HG03175 (cell line): ENCODE results near the gene CENPA.
A peak's percentile ranks its signal among the peaks of the same experiment; 100 is the strongest.
"Not testable (repeated sequence)": the region's sequence is repeated elsewhere in the genome, so short reads cannot be mapped to it uniquely, and the experiment has no call there.

ENCODE experiments used
- ATAC-seq: cut with Tn5 transposase; IDR thresholded peaks from one replicate; pipeline ENCODE4 v1.9.1; 2021; ENCODE audit warnings: mild to moderate bottlenecking, moderate library complexity; ENCODE audit not compliant: unreplicated experiment

CENPA gene

DNA sequence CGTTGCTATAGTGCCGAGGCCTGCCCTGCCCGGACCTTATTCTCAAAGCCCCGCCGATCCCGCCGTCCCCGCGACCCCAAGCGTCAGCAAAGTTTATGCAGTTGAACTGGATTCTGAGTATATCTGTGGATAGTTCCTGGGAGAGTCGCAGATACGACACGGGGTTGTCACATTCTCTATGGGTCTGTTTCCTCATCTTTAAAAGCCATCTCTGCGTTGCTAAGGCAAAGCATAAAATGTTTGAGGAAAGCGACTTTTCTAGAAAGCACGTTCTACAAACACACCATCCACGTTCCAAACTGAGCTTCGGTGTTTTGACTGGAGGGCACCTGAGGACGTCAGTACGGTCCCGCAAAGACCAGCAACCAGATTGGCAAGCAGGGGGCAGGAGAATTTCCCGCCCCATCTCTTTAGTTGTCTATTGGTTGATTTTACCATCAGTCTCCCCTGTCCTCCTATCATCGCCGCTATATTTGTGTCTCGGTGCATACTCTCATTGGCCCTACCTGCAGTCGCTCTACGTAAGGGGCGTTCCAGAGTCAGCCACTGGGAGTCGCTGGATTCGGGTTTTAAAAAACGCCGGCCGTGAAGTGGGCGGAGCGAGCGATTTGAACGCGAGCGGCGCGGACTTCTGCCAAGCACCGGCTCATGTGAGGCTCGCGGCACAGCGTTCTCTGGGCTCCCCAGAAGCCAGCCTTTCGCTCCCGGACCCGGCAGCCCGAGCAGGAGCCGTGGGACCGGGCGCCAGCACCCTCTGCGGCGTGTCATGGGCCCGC is at the start of gene CENPA:
Gene CENPA (plus strand): TSS at position 626 of the 776 bp plus-strand sequence. CDS start 141 bp downstream, at position 767.
- ATAC-seq, result peak; percentile 99

DNA sequence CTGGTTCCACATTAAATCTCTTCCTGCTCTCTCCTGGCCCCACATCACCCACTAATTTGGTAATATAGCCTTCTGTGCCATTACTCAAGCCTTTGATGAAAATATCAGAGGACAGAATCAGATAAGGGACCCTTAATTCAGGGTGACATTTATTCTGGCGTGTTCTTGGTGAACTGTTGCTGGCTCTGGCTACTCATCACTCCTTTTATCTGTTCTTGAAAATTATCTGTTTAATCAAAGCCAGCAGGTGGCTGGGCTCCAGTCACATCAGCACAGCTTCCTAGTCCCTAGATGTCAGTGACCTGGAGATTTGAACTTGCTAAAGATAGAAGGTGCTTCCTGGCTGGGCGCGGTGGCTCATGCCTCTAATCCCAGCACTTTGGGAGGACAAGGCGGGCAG is 48.6 kb upstream of the CENPA start:
- no peak for ATAC-seq

DNA sequence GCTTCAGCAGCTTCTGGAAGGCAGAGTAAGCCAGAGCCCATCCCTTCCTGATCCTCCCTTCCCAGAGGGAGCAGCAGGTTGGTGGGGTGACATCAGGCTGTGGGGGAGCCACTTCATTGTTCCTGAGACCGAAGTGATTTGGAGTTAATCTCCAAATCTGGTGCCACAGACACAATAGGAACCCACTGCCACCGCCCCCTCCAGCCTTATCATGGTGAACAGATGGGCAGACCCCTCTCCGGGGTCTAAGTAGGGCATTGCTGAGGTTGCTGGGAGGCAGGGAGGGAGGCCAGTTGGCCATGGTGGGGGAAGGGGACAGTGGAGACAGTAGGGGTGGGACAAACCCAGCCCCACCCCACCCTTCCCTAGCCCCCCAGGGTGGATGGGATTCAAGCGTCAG is 47.4 kb upstream of the CENPA start:
- no peak for ATAC-seq

DNA sequence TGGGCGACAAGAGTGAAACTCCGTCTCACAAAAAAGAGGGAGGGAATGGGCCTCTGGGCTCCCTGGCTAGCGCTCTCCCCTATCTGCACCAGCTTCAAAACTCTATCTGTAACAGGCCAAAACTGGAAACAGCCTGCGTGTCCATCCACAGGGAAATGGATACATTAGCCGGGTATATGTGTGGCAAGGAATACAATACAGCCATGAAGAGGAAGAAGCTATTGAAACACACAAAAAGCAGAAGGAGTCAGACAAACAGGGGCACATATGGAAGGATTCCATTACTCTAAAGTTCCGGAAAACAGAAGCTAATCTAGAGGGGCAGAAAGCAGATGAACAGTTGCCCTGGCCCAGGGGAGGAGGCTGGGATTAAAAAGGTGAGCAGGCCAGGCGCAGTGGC is 46.3 kb upstream of the CENPA start:
- ATAC-seq, result no peak

DNA sequence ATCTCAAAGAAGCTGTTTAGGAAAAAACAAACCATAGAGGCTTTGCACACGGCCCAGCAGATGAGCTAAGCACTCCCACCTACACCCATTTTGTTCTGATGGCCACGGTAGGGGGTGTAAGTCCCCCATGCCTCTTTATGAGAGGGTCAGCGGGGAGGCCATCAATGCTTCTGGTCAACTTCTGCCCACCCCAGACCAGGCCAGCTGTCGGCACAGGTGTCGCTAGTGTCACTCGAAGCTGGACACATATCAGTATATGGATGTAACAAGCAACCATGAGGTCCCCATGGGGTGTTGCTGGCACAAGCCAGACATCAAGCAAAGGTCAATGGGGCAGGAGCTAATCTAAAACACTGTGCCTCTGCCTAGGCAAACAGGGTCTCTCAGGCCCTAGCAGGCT is 45.5 kb upstream of the CENPA start:
- no peak for ATAC-seq

DNA sequence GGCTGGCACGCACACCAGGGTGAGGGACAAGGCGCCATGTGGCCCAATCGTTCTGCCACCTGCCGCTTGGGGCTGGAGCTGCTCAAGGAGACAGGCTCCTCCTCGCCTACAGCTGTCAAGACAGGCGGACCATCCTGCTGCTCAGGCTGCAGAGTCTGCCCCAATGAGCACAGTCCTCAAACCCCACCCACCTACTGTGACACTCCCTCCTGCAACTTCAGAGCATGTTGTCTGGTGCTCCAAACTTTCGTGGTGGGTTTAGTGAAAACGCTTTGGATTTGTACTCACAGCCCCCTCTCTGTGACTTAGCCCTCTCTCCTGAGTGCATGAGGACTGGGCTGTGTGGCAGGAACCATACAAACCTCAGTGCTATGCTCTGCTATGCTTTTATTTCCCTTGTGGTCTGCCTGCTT is 45.0 kb upstream of the CENPA start:
- ATAC-seq, result no peak

DNA sequence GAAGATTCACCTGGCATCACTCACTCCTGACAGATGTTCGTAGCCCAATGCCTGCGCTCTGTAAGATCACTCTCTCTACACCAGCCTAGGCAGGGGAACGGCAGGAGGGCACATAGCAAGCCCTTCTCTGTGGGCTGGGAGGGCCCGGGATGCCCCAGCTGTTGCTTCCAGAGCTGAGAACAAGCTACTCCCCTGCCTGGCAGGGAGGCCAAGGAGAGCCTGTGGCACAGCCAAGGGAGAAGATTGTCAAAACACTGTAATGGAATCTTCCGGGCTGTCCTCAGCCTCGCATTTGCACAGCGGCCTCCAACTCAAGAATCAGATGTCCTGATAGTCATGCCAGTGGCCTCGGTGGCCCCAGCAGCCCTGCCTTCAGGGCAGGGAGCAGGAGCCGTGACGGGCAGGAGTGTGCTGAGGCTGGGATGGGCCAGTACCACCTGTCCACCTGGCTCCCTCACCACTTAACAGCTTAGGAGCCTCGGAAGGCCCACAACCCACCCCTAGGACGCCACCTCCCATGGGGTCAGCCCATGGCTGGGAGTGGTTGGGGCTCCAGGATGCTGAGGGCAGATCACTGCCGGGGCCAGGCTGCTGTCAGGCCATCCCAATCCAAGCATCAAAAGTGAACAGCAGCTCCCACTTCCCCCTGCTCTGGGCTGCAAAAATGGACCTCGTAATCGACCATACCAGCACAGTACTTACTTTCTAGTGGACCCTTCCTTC is 43.6 kb upstream of the CENPA start:
- ATAC-seq, result no peak

DNA sequence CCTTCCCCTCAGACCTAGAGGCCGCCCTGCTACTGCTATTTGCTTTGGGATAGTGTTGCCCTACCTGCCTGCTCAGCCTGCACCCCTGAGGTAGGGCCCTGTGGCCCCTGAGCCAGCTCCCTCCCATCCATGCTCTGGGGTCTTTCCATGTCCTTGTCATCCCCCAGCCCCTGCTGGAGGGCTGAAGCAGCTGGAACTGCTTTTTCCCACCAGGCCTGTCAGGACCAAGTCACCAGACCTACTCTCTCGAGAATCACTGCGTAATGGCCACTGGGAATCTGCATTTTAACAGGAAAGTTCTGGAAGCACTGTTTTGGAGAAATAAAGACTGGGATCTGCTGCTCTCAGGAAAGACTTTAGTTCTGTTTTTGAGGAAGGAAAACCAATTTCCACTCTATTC is 42.0 kb upstream of the CENPA start:
- no peak for ATAC-seq

DNA sequence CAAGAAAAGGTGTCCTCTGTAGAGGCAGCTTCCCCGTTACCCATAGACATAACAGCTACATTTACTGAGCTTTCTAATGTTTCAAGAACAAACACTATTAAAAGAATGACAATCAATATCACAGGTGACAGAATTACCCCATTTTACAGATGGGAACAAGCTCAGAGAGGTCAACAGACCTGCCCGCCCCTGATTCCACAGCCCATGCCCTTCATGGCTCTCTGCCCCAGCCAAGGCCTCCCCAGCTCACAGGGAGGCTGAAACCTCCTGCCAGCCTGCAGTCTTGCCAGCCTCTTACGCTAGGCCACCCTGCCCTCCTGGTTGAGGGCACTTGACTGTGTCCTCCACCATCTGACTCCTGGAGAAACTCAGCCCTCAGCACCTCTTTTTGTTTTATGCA is 40.9 kb upstream of the CENPA start:
- no peak for ATAC-seq

DNA sequence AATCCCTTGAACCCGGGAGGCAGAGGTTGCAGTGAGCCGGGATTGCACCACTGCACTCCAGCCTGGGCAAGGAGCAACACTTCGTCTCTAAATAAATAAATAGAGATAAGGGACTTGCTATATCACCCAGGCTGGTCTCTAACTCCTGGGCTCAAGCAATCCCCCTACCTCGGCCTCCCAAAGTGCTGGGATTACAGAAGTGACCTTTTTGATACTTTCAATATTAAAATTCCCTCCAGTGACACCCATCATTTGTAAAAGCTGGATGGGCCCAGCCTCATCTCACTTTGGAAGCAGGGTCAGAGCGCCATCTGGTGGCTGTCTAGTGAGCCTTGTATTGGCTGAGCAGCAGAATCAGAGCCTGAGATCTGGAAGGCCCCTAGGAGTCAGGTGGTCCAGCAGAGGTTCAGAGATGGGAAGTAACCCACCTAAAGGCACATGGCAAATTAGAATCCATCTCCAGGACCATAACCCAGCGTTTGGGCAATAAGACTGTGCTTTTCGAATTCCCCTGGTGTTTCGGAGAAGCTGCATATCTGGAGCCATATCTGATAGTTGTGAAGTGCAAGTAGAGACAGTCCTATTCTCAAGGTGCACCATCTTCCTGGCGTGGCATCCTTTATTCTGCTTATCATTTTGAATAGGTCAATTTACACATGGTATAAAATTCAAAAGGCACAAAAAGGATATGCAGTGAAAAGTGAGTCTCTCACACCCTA is 40.1 kb upstream of the CENPA start:
- peak; percentile 58 for ATAC-seq

DNA sequence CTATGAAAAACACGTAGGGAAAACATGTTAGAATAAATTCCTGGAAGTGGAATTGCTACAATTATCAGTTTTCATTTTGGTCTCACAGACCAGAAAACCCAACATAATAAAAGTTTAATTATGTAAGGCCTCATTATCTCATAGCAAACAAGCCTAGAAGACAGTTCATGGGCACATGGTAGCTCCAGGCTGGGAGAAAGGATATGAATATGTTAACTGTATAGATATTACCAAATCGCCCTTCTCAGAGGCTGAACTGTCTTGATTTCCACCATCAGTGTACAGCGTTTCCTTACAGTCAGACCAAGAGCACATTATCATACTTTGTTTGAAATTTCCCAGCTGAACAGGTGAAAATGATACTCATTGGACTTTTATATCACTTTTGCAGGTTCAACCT is 38.9 kb upstream of the CENPA start:
- ATAC-seq, result no peak

DNA sequence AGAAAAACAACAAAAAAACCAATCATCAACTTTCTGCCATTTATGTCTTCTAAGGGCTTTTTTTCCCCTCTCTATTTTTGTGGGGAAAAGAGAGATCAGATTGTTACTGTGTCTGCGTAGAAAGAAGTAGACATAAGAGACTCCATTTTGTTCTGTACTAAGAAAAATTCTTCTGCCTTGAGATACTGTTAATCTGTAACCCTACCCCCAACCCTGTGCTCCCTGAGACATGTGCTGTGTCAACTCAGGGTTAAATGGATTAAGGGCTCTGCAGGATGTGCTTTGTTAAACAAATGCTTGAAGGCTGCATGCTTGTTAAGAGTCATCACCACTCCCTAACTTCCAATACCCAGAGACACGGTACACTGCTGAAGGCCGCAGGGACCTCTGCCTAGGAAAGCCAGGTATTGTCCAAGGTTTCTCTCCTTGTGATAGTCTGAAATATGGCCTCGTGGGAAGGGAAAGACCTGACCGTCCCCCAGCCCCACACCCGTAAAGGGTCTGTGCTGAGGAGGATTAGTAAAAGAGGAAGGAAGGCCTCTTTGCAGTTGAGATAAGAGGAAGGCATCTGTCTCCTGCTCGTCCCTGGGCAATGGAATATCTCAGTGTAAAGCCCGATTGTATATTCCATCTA is 36.0 kb upstream of the CENPA start:
- not testable (repeated sequence) for ATAC-seq

DNA sequence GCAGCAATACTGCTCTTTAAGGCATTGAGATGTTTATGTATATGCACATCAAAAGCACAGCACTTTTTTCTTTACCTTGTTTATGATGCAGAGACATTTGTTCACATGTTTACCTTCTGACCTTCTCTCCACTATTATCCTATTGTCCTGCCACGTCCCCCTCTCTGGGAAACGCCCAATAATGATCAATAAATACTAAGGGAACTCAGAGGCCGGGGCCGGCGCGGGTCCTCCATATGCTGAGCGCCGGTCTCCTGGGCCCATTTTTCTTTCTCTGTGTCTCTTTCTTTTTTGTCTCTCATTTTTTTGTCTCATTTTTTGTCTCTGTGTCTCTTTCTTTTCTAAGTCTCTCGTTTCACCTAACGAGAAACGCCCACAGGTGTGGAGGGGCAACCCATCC is 35.4 kb upstream of the CENPA start:
- not testable (repeated sequence) for ATAC-seq

DNA sequence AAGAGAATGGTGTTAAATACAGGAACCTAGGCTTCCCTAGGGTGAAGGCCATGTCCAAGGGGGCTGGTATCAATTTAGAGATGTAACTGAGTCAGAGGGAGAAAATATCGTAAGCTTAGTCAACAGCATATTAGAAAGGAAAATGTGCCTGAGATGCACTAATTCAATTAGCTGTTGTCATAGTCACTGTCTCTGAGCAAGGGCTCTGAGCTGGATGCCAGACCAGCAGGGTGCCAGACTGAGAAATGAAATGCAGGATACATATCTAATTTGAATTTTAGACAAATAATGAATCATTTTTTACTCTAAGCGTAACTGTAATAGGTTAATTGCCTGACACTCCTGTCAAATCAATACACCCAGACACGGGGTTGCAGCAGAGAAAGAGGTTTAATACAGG is 33.2 kb upstream of the CENPA start:
- ATAC-seq, result no peak

DNA sequence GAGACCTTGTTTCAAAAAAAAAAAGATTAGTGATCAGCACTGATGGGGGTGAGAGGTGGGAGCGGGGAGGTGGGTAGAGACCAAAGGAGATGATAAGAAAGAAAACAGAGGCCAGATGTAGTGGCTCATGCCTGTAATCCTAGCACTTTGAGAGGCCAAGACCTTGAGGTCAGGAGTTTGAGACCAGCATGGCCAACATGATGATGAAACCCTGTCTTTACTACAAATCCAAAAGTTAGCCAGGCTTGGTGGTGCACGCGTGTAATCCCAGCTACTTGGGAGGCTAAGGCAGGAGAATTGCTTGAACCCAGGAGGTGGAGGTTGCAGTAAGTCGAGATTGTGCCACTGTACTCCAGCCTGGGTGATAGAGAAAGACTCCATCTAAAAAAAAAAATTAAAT is 31.3 kb upstream of the CENPA start:
- no peak for ATAC-seq

DNA sequence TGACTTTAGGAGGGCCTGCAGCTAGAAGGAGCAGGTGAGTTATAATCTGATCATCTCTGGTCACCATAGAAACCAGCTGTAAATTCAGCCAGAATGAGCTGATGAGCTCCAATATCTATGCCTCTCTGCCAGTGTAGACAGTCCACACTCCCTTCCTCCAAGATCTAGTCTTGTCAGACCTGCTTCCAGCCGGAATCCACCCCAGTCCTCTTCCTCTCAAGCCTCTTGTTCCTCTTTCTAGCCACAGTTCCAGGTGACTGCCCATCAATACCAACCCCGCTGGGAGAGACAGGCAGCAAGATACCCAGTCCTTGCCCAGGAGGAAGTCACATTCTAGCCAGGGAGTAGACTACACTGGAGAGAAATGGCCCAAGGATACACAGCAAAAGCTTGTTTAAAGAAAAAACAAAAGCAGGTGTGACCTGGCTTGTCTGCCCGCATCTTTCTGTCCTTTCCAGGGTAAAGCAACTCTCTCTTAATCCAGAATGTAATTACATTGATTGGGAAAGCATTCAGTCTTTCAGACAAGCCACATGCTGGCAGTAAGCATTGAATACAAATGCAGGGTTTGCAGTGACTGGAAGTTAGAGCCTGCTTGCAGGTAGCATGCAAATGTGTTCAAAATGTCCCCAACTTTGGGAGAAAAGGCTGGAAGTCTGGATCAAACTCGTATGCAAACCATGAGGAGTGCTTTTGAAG is 30.7 kb upstream of the CENPA start:
- no peak for ATAC-seq

DNA sequence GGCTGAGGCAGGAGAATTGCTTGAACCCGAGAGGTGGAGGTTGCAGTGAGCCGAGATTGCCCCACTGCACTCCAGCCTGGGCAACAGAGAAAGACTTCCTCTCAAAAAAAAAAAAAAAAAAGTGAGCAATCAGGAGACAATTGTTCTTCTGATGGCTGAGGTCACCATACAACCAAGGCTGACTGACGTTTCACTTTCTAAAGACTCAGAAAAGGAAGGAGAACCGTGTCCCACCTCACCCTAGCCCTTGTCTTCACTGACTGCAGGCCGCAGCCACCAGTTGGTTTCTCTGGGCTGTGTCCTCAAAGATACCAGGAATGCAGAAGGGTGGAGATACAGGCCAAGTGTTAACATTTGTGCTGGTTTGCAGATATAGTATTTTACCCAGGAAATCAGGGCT is 29.5 kb upstream of the CENPA start:
- ATAC-seq, result no peak

DNA sequence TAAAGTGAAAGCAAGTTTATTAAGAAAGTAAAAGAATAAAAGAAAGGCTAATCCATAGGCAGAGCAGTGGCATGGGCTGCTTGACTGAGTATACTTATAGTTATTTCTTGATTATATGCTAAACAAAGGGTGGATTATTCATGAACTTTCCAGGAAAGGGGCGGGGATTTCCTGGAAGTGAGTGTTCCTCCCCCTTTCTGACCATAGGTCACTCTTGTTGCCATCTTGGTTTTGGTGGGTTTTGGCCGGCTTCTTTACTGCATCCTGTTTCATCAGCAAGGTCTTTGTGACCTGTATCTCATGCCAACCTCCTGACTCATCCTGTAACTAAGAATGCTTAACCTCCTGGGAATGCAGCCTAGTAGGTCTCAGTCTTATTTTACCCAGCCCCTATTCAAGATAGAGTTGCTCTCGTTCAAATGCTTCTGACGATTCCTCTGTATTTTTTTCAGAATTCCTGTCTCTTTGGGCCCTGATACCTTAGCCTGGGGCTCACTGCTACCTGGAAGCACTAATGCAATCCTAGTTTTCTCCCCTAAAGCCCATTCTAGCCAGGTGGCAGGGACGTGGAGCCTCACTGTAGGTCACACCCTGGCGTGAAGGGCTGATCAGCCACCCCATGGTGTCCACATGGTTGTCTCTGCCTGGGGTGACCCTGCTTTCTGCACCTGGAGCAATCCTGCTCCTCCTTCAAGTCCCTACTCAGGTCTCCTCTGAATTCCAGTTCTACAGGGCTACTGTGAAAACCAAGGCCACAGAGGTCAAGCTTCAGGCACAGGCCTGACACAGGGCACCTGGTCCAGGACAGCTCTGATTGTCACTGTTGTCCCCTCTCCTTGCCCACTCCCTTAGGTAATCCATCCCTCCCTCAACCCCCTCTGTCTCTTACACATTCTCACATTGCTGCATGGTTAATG is 27.7 kb upstream of the CENPA start:
- no peak for ATAC-seq

DNA sequence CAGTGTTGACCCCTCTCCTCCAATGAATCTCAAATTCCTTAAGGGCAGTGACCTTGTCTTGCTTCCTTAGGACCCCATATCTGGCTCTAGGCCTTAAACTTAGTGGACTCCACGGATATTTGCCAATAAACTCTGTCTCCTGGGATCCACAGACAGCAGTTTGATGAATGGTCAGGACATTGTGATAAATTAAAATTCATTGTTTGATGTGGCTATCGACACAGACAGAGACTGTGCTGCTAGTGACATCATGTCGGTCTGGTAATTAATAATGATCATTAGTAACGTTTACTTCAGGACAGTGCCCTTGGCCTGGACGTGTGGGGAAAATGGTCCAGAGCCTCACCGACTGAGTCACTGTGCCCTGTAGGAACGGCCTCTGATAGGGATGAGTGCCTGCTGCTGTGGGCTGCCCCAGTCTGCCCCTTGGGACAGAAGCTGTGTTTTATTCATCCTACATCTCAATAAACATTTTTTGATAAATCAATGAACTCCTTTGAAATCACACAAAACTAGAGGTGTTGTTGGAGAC is 27.0 kb upstream of the CENPA start:
- no peak for ATAC-seq
